ENCODE measurements around the gene GLYATL1. TPM values are rescaled to one million over a fixed set of nuclear protein-coding genes. Genes with fewer than 3 reads are reported as not detected.

Gene GLYATL1
- total RNA-seq, 6 donors from 2014 or later = 0.27 TPM; not detected in 5

DNA sequence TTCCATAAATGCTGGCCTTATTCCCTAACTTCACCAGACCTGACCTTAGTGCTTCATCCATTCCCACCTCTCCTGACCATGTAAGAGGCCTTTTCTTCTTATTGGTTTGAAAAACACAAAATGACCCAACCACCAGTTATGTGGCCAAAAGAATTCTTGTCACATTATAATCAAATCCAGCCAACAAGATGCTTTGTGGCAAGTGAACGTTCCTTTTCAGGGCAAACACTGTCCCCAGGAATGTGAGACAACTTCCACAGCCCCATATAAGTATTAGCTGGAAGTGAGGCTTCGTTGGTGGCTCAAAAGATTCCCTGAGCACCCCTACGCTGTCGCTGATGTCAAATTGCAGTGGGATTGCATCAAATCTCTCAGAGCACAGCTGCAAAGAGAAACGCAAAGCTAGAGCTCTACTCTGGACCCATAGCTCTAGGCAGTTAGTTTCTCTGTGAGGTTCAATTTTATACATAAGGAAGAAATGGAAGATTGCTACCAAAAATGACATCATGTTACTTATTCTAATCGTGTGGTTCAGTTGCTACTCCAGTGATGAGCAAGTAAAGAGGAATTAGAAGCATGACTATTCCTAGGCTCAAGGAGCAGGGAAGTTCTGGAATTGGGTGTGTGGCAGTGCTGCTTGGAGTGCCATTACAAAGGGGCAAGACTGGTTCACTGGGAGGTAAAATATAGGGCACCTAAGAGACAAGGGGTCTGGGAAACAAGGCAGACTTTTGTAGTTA lies 26.1 kb downstream of the GLYATL1 start:
- H3K4me1 ChIP-seq = no peaks in the 10 kb centered on the region
- H3K9me3 ChIP-seq = no peaks in the 10 kb centered on the region
- WGBS, 2 donors = 74 to 87% methylated on average over 5 to 6 of the region's 6 CpGs
- ATAC-seq (ENCODE audit: low FRiP score in 2 of 2) (no peak), DNase-seq (no peak)
- H3K36me3 ChIP-seq = no peaks in the 10 kb centered on the region
- H3K4me3 ChIP-seq = no peak overlapping the region
- no peak overlapping the region for H3K27ac ChIP-seq
- TF ChIP-seq, protein P1, sequence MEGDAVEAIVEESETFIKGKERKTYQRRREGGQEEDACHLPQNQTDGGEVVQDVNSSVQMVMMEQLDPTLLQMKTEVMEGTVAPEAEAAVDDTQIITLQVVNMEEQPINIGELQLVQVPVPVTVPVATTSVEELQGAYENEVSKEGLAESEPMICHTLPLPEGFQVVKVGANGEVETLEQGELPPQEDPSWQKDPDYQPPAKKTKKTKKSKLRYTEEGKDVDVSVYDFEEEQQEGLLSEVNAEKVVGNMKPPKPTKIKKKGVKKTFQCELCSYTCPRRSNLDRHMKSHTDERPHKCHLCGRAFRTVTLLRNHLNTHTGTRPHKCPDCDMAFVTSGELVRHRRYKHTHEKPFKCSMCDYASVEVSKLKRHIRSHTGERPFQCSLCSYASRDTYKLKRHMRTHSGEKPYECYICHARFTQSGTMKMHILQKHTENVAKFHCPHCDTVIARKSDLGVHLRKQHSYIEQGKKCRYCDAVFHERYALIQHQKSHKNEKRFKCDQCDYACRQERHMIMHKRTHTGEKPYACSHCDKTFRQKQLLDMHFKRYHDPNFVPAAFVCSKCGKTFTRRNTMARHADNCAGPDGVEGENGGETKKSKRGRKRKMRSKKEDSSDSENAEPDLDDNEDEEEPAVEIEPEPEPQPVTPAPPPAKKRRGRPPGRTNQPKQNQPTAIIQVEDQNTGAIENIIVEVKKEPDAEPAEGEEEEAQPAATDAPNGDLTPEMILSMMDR (IDR thresholded peaks at IDR 0.05) = no peak
- TF ChIP-seq POLR2A (IDR thresholded peaks at IDR 0.05) (no peak), POLR2AphosphoS5 (IDR thresholded peaks at IDR 0.05) (no peak), EP300 (IDR thresholded peaks at IDR 0.05) (no peak)
- H3K27me3 ChIP-seq = no peaks in the 10 kb centered on the region

DNA sequence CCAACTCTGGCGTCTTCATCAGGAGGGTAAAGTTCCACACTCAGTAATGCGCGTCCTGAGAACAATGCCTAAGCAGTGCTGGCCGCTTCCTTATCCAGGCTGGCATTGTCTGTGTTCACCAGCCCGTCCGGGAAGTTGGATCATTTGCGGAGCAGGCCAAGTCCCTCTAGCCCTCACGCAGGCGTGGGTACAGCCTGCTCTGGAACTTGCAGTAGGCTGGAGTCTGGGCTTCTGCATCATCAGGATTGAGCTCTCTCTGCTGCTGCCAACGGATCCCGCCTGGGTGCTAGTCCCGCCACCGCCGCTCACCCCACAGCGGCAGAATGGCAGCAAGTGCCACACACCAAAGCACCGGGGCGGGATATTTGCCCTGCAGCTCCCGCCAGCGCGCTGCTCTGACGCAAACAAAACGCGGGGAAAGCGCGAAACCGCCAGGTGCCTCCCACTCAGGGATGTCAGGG lies 29.0 kb downstream of the GLYATL1 start:
- no peaks in the 10 kb centered on the region for H3K27me3 ChIP-seq
- H3K27ac ChIP-seq = no peak overlapping the region
- WGBS, 2 donors = 58 to 61% methylated on average over 20 to 26 of the region's 26 CpGs
- no peaks in the 10 kb centered on the region for H3K36me3 ChIP-seq
- peaks cover 0 to 5% (median 2%) of the 10 kb centered on the region in 4 donors for H3K9me3 ChIP-seq
- no peaks in the 10 kb centered on the region for H3K4me1 ChIP-seq
- DNase-seq = peak in 1 of 2 donors; percentile 66
- no peak for ATAC-seq (ENCODE audit: low FRiP score in 2 of 2)
- no peak overlapping the region for H3K4me3 ChIP-seq
- TF ChIP-seq POLR2AphosphoS5 (IDR thresholded peaks at IDR 0.05) (no peak), EP300 (IDR thresholded peaks at IDR 0.05) (no peak), POLR2A (IDR thresholded peaks at IDR 0.05) (no peak)
- TF ChIP-seq, protein P1 (IDR thresholded peaks at IDR 0.05) = no peak

DNA sequence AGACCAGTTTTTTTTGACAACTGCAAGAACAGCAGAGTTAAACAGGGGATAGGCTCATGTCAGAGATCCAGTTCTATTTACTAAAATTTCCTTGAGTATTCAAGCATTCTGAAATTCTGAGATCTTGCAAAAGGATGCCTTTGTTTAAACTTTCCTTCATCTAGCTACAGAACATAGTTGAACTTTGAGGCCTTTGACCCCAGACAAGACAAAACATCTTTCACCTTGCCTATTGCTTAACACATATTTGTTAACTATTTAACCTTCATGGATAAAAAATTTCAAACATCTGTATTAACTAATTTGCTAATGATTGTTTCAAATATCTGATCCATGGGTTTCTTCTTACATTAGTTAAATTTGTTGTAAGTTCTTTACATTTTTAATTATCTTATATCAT lies 38.2 kb downstream of the GLYATL1 start:
- Histone ChIP-seq H3K27me3 (no peaks in the 10 kb centered on the region), H3K4me1 (no peaks in the 10 kb centered on the region), H3K9me3 (peaks cover 0 to 3% (median under 1%) of the 10 kb centered on the region in 4 donors), H3K27ac (no peak overlapping the region), H3K4me3 (no peak overlapping the region), H3K36me3 (no peaks in the 10 kb centered on the region)
- TF ChIP-seq POLR2A (IDR thresholded peaks at IDR 0.05) (no peak), EP300 (IDR thresholded peaks at IDR 0.05) (no peak), POLR2AphosphoS5 (IDR thresholded peaks at IDR 0.05) (no peak)
- TF ChIP-seq, protein P1 (IDR thresholded peaks at IDR 0.05) = no peak
- ATAC-seq (ENCODE audit: low FRiP score in 2 of 2) (no peak), DNase-seq (no peak)

DNA sequence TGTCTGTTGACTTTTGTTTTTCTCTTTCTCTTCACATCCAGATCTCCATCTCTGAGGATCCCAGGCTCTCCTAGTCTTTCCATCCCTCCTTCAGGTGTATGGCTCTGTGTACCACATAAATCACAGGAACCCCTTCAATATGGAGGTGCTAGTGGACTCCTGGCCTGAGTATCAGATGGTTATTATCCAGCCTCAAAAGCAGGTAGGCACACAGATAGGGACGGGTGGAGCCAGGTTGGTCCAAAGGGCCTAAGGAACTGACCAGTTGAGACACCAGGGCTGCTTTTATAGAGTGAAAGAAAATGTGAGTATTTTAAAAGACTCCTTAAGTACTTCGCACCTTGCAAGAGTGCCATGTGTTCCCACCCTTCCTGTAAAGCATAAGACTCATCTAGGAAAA lies 39.9 kb downstream of the GLYATL1 start:
- Histone ChIP-seq H3K27me3 (no peaks in the 10 kb centered on the region), H3K27ac (no peak overlapping the region), H3K4me1 (no peaks in the 10 kb centered on the region), H3K9me3 (no peaks in the 10 kb centered on the region), H3K36me3 (no peaks in the 10 kb centered on the region), H3K4me3 (no peak overlapping the region)
- TF ChIP-seq POLR2AphosphoS5 (IDR thresholded peaks at IDR 0.05) (no peak), EP300 (IDR thresholded peaks at IDR 0.05) (no peak)
- peak in 1 of 2 donors; percentile 37 for ATAC-seq (ENCODE audit: low FRiP score in 2 of 2)
- WGBS, 2 donors = 86 to 89% methylated on average over 2 of the region's 2 CpGs
- no peak for DNase-seq

DNA sequence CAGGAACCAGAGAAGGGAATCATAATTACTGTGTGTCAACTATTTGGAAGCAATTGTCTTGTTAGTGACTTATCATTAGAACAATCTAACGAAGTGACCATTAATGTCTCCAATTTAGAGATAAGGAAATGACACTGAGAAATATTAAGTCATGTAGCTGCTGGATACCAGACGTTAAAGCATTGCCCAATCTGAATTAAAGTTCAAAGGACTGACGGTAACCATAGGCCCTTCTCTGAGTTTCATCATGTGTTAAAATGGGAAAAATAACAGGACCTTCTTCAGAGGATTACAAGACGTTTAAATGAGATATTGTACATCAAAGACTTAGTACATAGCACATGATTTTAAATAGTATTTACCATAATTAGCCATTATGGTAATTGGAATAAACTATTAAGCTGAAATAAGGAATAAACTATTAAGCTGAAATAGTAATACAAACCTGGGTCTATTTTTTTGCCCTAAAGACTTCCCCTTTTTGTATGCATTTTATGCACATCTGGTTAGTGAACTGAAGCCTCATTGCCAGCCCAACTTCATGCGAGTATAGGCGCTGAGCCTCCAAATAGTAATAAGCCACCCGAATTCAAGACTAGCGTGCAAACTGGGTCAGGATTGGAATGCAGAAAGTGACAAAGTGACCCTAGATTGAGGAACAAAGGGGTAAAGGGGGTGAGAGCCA lies 41.0 kb downstream of the GLYATL1 start:
- no peak overlapping the region for H3K27ac ChIP-seq
- no peak overlapping the region for H3K4me3 ChIP-seq
- TF ChIP-seq POLR2A (IDR thresholded peaks at IDR 0.05) (no peak), EP300 (IDR thresholded peaks at IDR 0.05) (no peak), POLR2AphosphoS5 (IDR thresholded peaks at IDR 0.05) (no peak)
- TF ChIP-seq, protein P1 (IDR thresholded peaks at IDR 0.05) = no peak
- 68 to 71% methylated on average over 7 to 8 of the region's 8 CpGs for WGBS, 2 donors
- no peaks in the 10 kb centered on the region for H3K9me3 ChIP-seq
- no peaks in the 10 kb centered on the region for H3K36me3 ChIP-seq
- no peak for DNase-seq
- no peak for ATAC-seq (ENCODE audit: low FRiP score in 2 of 2)
- H3K4me1 ChIP-seq = no peaks in the 10 kb centered on the region
- no peaks in the 10 kb centered on the region for H3K27me3 ChIP-seq
